Measurements from ENCODE around the gene PACS1.
"Not testable (repeated sequence)": the region's sequence is repeated elsewhere in the genome, so short reads cannot be mapped to it uniquely, and the experiment has no call there.

The PACS1 gene

GRCh38 chr11:66069715-66070603 is at the start of gene PACS1:
Gene PACS1, plus strand, starts transcription at chr11:66070272. Its CDS starts 215 bp downstream, at chr11:66070487.
- peak; percentile 70 for DNase-seq (ENCODE audit: low spot score)

- no peak for DNase-seq (ENCODE audit: low spot score)
Measured at GRCh38 chr11:66020618-66021357, 49.3 kb upstream of the PACS1 start.

- peak; percentile 16 for DNase-seq (ENCODE audit: low spot score)
Measured at GRCh38 chr11:66022401-66023185, 47.5 kb upstream of the PACS1 start.

- not testable (repeated sequence) for DNase-seq (ENCODE audit: low spot score)
Measured at GRCh38 chr11:66023186-66023440, 47.0 kb upstream of the PACS1 start.

- DNase-seq (ENCODE audit: low spot score): no peak
Measured at GRCh38 chr11:66026017-66026529, 44.0 kb upstream of the PACS1 start, which contains the start of gene CATSPER1. Gene CATSPER1, minus strand, starts transcription at chr11:66026479. Its CDS starts 100 bp downstream, at chr11:66026379.

GRCh38 chr11:66032957-66033735 is 36.9 kb upstream of the PACS1 start:
- DNase-seq (ENCODE audit: low spot score): no peak

GRCh38 chr11:66035653-66036333 is 34.3 kb upstream of the PACS1 start:
- no peak for DNase-seq (ENCODE audit: low spot score)

- DNase-seq (ENCODE audit: low spot score): no peak
Measured at GRCh38 chr11:66036334-66036710, 33.8 kb upstream of the PACS1 start.

GRCh38 chr11:66037327-66037726 is 32.7 kb upstream of the PACS1 start:
- DNase-seq (ENCODE audit: low spot score): no peak

- DNase-seq (ENCODE audit: low spot score): no peak
Measured at GRCh38 chr11:66039765-66040164, 30.3 kb upstream of the PACS1 start.

- DNase-seq (ENCODE audit: low spot score): no peak
Measured at GRCh38 chr11:66042227-66042995, 27.7 kb upstream of the PACS1 start.

- no peak for DNase-seq (ENCODE audit: low spot score)
Measured at GRCh38 chr11:66042996-66043906, 26.8 kb upstream of the PACS1 start.

GRCh38 chr11:66044757-66045156 is 25.3 kb upstream of the PACS1 start:
- no peak for DNase-seq (ENCODE audit: low spot score)

GRCh38 chr11:66045177-66045639 is 24.9 kb upstream of the PACS1 start:
- peak; percentile 75 for DNase-seq (ENCODE audit: low spot score)

- no peak for DNase-seq (ENCODE audit: low spot score)
Measured at GRCh38 chr11:66046901-66047300, 23.2 kb upstream of the PACS1 start.

GRCh38 chr11:66047541-66048365 is 22.3 kb upstream of the PACS1 start:
- no peak for DNase-seq (ENCODE audit: low spot score)

- DNase-seq (ENCODE audit: low spot score): no peak
Measured at GRCh38 chr11:66048547-66049323, 21.3 kb upstream of the PACS1 start, which contains the start of gene GAL3ST3. Gene GAL3ST3, minus strand, starts transcription at chr11:66049161. Its CDS starts 3,746 bp downstream, at chr11:66045415.
